H9 (cell line): ENCODE measurements around the gene ARHGAP4. TPM values are rescaled to one million over a fixed set of nuclear protein-coding genes. Genes with fewer than 3 reads are reported as not detected.

Experiments
- DNase-seq: peaks from one replicate; pipeline ENCODE4 v3.0.0-alpha.2; 2017
- H2AFZ ChIP-seq: one replicate; pipeline ENCODE4 v1.6.1; 2013; ENCODE audit warnings: mild to moderate bottlenecking, low read length, control low read depth, moderate library complexity
- H2AK5ac ChIP-seq: 2 replicates; pipeline ENCODE4 v1.6.1; 2013; ENCODE audit warnings: low read length, control low read depth, mixed read lengths; ENCODE audit not compliant: insufficient read length
- H2BK120ac ChIP-seq: one replicate; pipeline ENCODE4 v1.6.1; 2013; ENCODE audit warnings: low read depth, mild to moderate bottlenecking, low read length, control low read depth, inconsistent platforms; ENCODE audit not compliant: poor library complexity, severe bottlenecking
- H2BK12ac ChIP-seq: 2 replicates; pipeline ENCODE4 v1.6.1; 2013; ENCODE audit warnings: low read length, control low read depth, mixed read lengths, low read depth; ENCODE audit not compliant: insufficient read length
- H2BK15ac ChIP-seq: 2 replicates; pipeline ENCODE4 v1.6.1; 2013; ENCODE audit warnings: low read depth, low read length, control low read depth
- H2BK20ac ChIP-seq: one replicate; pipeline ENCODE4 v1.6.1; 2013; ENCODE audit warnings: low read depth, mild to moderate bottlenecking, low read length, control low read depth, inconsistent platforms; ENCODE audit not compliant: poor library complexity, severe bottlenecking
- H2BK5ac ChIP-seq: 2 replicates; pipeline ENCODE4 v1.6.1; 2013; ENCODE audit warnings: low read length, control low read depth, mixed read lengths; ENCODE audit not compliant: insufficient read length
- H3K14ac ChIP-seq: 2 replicates; pipeline ENCODE4 v1.6.1; 2013; ENCODE audit warnings: low read length, control low read depth; ENCODE audit not compliant: insufficient read depth
- H3K18ac ChIP-seq: 2 replicates; pipeline ENCODE4 v1.6.1; 2013; ENCODE audit warnings: low read depth, mild to moderate bottlenecking, mixed read lengths, low read length, control low read depth; ENCODE audit not compliant: insufficient read length
- H3K23ac ChIP-seq: 2 replicates; pipeline ENCODE4 v1.6.1; 2013; ENCODE audit warnings: low read length, control low read depth, mixed read lengths, low read depth; ENCODE audit not compliant: insufficient read length
- H3K23me2 ChIP-seq: 2 replicates; pipeline ENCODE4 v1.6.1; 2013; ENCODE audit warnings: low read depth, mild to moderate bottlenecking, mixed read lengths, low read length, control low read depth; ENCODE audit not compliant: insufficient read length, poor library complexity, severe bottlenecking
- H3K27ac ChIP-seq: 2 replicates; pipeline ENCODE4 v1.5.1; 2013; ENCODE audit warnings: low read length, control low read depth, mixed read lengths, low read depth; ENCODE audit not compliant: insufficient read length
- H3K27me3 ChIP-seq: 2 replicates; pipeline ENCODE4 v1.6.1; 2013; ENCODE audit warnings: low read length, control low read depth, inconsistent platforms; ENCODE audit not compliant: insufficient read depth
- H3K4ac ChIP-seq: 2 replicates; pipeline ENCODE4 v1.6.1; 2013; ENCODE audit warnings: low read depth, mild to moderate bottlenecking, control low read depth, inconsistent platforms, low read length, moderate library complexity
- H3K4me1 ChIP-seq: 2 replicates; pipeline ENCODE4 v1.6.1; 2013; ENCODE audit warnings: low read length, control low read depth, inconsistent platforms; ENCODE audit not compliant: insufficient read depth
- H3K4me2 ChIP-seq: 2 replicates; pipeline ENCODE4 v1.6.1; 2013; ENCODE audit warnings: low read length, control low read depth, mixed read lengths; ENCODE audit not compliant: insufficient read length, insufficient read depth
- H3K56ac ChIP-seq: 2 replicates; pipeline ENCODE4 v1.6.1; 2013; ENCODE audit warnings: low read depth, mild to moderate bottlenecking, mixed read lengths, low read length, control low read depth; ENCODE audit not compliant: insufficient read length
- H3K79me1 ChIP-seq: 2 replicates; pipeline ENCODE4 v1.6.1; 2013; ENCODE audit warnings: low read depth, mild to moderate bottlenecking, moderate library complexity, low read length, control low read depth, inconsistent platforms; ENCODE audit not compliant: insufficient read depth, poor library complexity, severe bottlenecking
- H3K79me2 ChIP-seq: 2 replicates; pipeline ENCODE4 v1.6.1; 2013; ENCODE audit warnings: low read length, control low read depth, inconsistent platforms; ENCODE audit not compliant: insufficient read depth
- H3K9ac ChIP-seq: 2 replicates; pipeline ENCODE4 v1.6.1; 2013; ENCODE audit warnings: low read length, control low read depth, mixed read lengths; ENCODE audit not compliant: insufficient read length; ENCODE audit errors: extremely low read depth
- H3K9me3 ChIP-seq: one replicate; pipeline ENCODE4 v1.6.1; 2013; ENCODE audit warnings: low read depth, low read length, inconsistent platforms; ENCODE audit not compliant: control insufficient read depth
- H3T11ph ChIP-seq: one replicate; pipeline ENCODE4 v1.6.1; 2013; ENCODE audit warnings: mild to moderate bottlenecking, low read length, control low read depth, inconsistent platforms
- H4K20me1 ChIP-seq: one replicate; pipeline ENCODE4 v1.6.1; 2013; ENCODE audit not compliant: control insufficient read depth, insufficient read length, insufficient read depth
- H4K5ac ChIP-seq: 2 replicates; pipeline ENCODE4 v1.6.1; 2013; ENCODE audit warnings: low read depth, mild to moderate bottlenecking, mixed read lengths, low read length, control low read depth; ENCODE audit not compliant: insufficient read length
- H4K8ac ChIP-seq: replicated peaks from 2 replicates; pipeline ENCODE4 v1.6.1; 2013; ENCODE audit warnings: low read length, control low read depth, mixed read lengths, low read depth; ENCODE audit not compliant: insufficient read length
- H4K91ac ChIP-seq: 2 replicates; pipeline ENCODE4 v1.6.1; 2013; ENCODE audit warnings: low read depth, mild to moderate bottlenecking, moderate library complexity, mixed read lengths, low read length, control low read depth; ENCODE audit not compliant: insufficient read length
- H3K27ac Mint-ChIP-seq, 3 experiments: 2 replicates in 2 of 3; 3 replicates in 1 of 3; pipeline ENCODE4 v1.8.0; 2020 to 2021; ENCODE audit warnings: mixed read lengths in 3 of 3, mild to moderate bottlenecking in 1 of 3, moderate library complexity in 1 of 3
- H3K27me3 Mint-ChIP-seq: 2 replicates; pipeline ENCODE4 v1.8.0; 2021; ENCODE audit warnings: low read depth, mild to moderate bottlenecking, moderate library complexity, mixed read lengths
- H3K36me3 Mint-ChIP-seq, 3 experiments: 2 replicates in 2 of 3; 3 replicates in 1 of 3; pipeline ENCODE4 v1.8.0; 2020 to 2021; ENCODE audit warnings: low read depth in 3 of 3, mixed read lengths in 3 of 3; ENCODE audit not compliant: insufficient read depth in 1 of 3
- H3K4me1 Mint-ChIP-seq, 2 experiments: 2 replicates each; pipeline ENCODE4 v1.8.0; 2020; ENCODE audit warnings: mixed read lengths in 2 of 2
- H3K4me3 Mint-ChIP-seq, 2 experiments: 2 replicates in 1 of 2; 3 replicates in 1 of 2; pipeline ENCODE4 v1.8.0; 2020 to 2021; ENCODE audit warnings: mild to moderate bottlenecking in 2 of 2, mixed read lengths in 2 of 2, moderate library complexity in 1 of 2
- H3K9me3 Mint-ChIP-seq, 2 experiments: 2 replicates in 1 of 2; 3 replicates in 1 of 2; pipeline ENCODE4 v1.8.0; 2020; ENCODE audit warnings: mild to moderate bottlenecking in 2 of 2, mixed read lengths in 2 of 2, moderate library complexity in 1 of 2
- CTCF ChIP-seq: fragments of 200-600 bp; sonication (generic); conservative IDR thresholded peaks from 3 replicates; pipeline ENCODE4 v1.8.0; 2021; ENCODE audit warnings: antibody characterized with exemption, mild to moderate bottlenecking
- WGBS: extraction: QIAGEN DNeasy Blood & Tissue Kit; methylation state at CpG from one replicate; pipeline ENCODE4 v1.1.7; 2013; ENCODE audit warnings: missing lambda C conversion rate, low lambda C conversion rate, mixed read lengths; ENCODE audit not compliant: insufficient read length; ENCODE audit errors: extremely low coverage; 5-methylcytosine and 5-hydroxymethylcytosine counted together
- total RNA-seq: library from RNA; stranded (reverse); gene quantifications from 2 replicates; pipeline ENCODE4 v1.2.1, GENCODE V29; 2021

The ARHGAP4 gene
- total RNA-seq, 1 experiment from 2014 or later = 37.8 TPM

GRCh38 chrX:153919281-153919680 lies 6.8 kb downstream of the ARHGAP4 start:
- Histone ChIP-seq H2AFZ (no peak overlapping the region), H3K27me3 (no peaks in the 10 kb centered on the region), H4K5ac (no peak overlapping the region), H2AK5ac (no peak overlapping the region), H2BK120ac (no peak overlapping the region), H3K79me1 (no peaks in the 10 kb centered on the region), H2BK12ac (no peak overlapping the region), H4K91ac (no peak overlapping the region), H3K9ac (no peak overlapping the region), H4K8ac (no peak overlapping the region), H2BK20ac (no peak overlapping the region), H3K27ac (no peak overlapping the region), H3K23ac (no peak overlapping the region), H3K56ac (no peak overlapping the region), H2BK15ac (no peak overlapping the region), H3K18ac (no peak overlapping the region), H2BK5ac (no peak overlapping the region), H3K9me3 (peaks cover 25% of the 10 kb centered on the region), H3K4me1 (no peaks in the 10 kb centered on the region), H3T11ph (no peak overlapping the region), H4K20me1 (no peaks in the 10 kb centered on the region), H3K4me2 (no peak overlapping the region), H3K4ac (no peak overlapping the region), H3K79me2 (no peaks in the 10 kb centered on the region), H3K14ac (no peak overlapping the region; the same call in 1 of the 2 replicates), H3K23me2 (peaks cover 3% of the 10 kb centered on the region)
- Mint-ChIP-seq H3K27me3 (no peaks in the 10 kb centered on the region; the same call in none of the 2 replicates), H3K4me3 (no peak overlapping the region), H3K4me1 (peaks cover 7 to 8% of the 10 kb centered on the region in 2 experiments; a peak in 2 of 4 replicates), H3K9me3 (peaks cover 64 to 78% of the 10 kb centered on the region in 2 experiments), H3K27ac (no peak overlapping the region), H3K36me3 (peaks cover 18 to 41% (median 25%) of the 10 kb centered on the region in 3 experiments)
- no peak for DNase-seq
- WGBS = no CpG with 5 or more reads among the region's 13 CpGs
- no peak for TF ChIP-seq CTCF
